Loucy (cell line): ENCODE data around the gene SYN1.

Experiments used
- H2AFZ ChIP-seq: fragments of 200-600 bp; sonication (generic); 2 replicates; pipeline ENCODE4 v1.6.0; 2016; ENCODE audit warnings: antibody characterized with exemption, mild to moderate bottlenecking, low read length, moderate library complexity
- H3F3A ChIP-seq: fragments of 200-600 bp; 2 replicates; pipeline ENCODE4 v1.6.0; 2016; ENCODE audit warnings: antibody characterized with exemption, low read depth, mild to moderate bottlenecking
- H3K27me3 ChIP-seq: fragments of 200-600 bp; sonication (generic); 2 replicates; pipeline ENCODE4 v1.6.1; 2014; ENCODE audit warnings: low read length, mild to moderate bottlenecking; ENCODE audit not compliant: insufficient read depth, poor library complexity, severe bottlenecking
- H3K36me3 ChIP-seq: fragments of 200-600 bp; sonication (generic); 2 replicates; pipeline ENCODE4 v1.6.1; 2016; ENCODE audit warnings: low read length; ENCODE audit not compliant: insufficient read depth
- H3K4me1 ChIP-seq: fragments of 200-600 bp; sonication (generic); 2 replicates; pipeline ENCODE4 v1.5.1; 2014; ENCODE audit warnings: low read length, mild to moderate bottlenecking; ENCODE audit not compliant: insufficient read depth, poor library complexity, severe bottlenecking
- H3K4me2 ChIP-seq: fragments of 200-600 bp; sonication (generic); 2 replicates; pipeline ENCODE4 v1.6.0; 2014; ENCODE audit warnings: antibody characterized with exemption, low read length, low read depth, mild to moderate bottlenecking; ENCODE audit not compliant: poor library complexity, severe bottlenecking
- H3K4me3 ChIP-seq: fragments of 200-600 bp; sonication (generic); 2 replicates; pipeline ENCODE4 v1.5.1; 2014; ENCODE audit warnings: low read length, mild to moderate bottlenecking, mixed read lengths; ENCODE audit not compliant: poor library complexity, severe bottlenecking
- H3K79me2 ChIP-seq: fragments of 200-600 bp; sonication (generic); 2 replicates; pipeline ENCODE4 v1.6.1; 2014; ENCODE audit warnings: low read length; ENCODE audit not compliant: insufficient read depth
- H3K9ac ChIP-seq: fragments of 200-600 bp; sonication (generic); 2 replicates; pipeline ENCODE4 v1.6.0; 2014; ENCODE audit warnings: mild to moderate bottlenecking, low read depth, low read length, moderate library complexity; ENCODE audit not compliant: poor library complexity, severe bottlenecking
- H3K9me2 ChIP-seq: fragments of 200-600 bp; sonication (generic); replicated peaks from 2 replicates; pipeline ENCODE4 v1.6.1; 2016; ENCODE audit warnings: low read depth, low read length, mixed read lengths
- H3K9me3 ChIP-seq: fragments of 200-600 bp; sonication (generic); 2 replicates; pipeline ENCODE4 v1.6.1; 2014; ENCODE audit warnings: mild to moderate bottlenecking, antibody characterized with exemption, low read length, low read depth; ENCODE audit not compliant: insufficient read depth
- H4K20me1 ChIP-seq: fragments of 200-600 bp; sonication (generic); 2 replicates; pipeline ENCODE4 v1.6.0; 2014; ENCODE audit warnings: antibody characterized with exemption, low read length, mild to moderate bottlenecking; ENCODE audit not compliant: insufficient read depth, poor library complexity, severe bottlenecking
- EZH2phosphoT487 ChIP-seq: fragments of 200-600 bp; IDR thresholded peaks from 2 replicates; pipeline ENCODE4 v1.6.1; 2018; ENCODE audit warnings: antibody characterized with exemption, mild to moderate bottlenecking, moderate library complexity, borderline replicate concordance
- TF ChIP-seq, protein P1 (sequence below): fragments of 200-600 bp; sonication (generic); conservative IDR thresholded peaks from 2 replicates; pipeline ENCODE4 v1.5.1; 2014; ENCODE audit warnings: mild to moderate bottlenecking, antibody characterized with exemption, low read length

The SYN1 gene

DNA sequence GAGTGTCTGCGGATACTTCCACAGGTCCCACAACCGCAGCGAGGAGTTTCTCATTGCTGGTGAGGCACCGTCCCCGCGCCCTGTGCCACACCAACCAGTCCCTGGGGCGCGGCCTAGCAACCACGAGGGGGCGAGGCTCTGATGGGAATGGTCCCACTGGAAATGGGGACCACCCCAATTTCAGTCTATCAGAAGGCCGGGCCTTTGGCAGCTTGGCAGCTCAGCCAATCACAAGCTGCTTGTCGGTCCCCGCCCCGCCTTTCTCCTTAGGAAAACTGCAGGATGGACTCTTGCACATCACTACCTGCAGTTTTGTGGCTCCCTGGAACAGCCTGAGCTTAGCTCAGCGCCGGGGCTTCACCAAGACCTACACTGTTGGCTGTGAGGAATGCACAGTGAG, 34.4 kb downstream of the SYN1 start:
- H3K27me3 ChIP-seq: no peaks in the 10 kb centered on the region
- H3K4me3 ChIP-seq: no peak overlapping the region
- TF ChIP-seq, protein P1, sequence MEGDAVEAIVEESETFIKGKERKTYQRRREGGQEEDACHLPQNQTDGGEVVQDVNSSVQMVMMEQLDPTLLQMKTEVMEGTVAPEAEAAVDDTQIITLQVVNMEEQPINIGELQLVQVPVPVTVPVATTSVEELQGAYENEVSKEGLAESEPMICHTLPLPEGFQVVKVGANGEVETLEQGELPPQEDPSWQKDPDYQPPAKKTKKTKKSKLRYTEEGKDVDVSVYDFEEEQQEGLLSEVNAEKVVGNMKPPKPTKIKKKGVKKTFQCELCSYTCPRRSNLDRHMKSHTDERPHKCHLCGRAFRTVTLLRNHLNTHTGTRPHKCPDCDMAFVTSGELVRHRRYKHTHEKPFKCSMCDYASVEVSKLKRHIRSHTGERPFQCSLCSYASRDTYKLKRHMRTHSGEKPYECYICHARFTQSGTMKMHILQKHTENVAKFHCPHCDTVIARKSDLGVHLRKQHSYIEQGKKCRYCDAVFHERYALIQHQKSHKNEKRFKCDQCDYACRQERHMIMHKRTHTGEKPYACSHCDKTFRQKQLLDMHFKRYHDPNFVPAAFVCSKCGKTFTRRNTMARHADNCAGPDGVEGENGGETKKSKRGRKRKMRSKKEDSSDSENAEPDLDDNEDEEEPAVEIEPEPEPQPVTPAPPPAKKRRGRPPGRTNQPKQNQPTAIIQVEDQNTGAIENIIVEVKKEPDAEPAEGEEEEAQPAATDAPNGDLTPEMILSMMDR: no peak
- TF ChIP-seq EZH2phosphoT487: no peak
- H3K4me1 ChIP-seq: peaks cover 20% of the 10 kb centered on the region
- H3K36me3 ChIP-seq: no peaks in the 10 kb centered on the region
- H3F3A ChIP-seq: no peaks in the 10 kb centered on the region
- peaks cover 23% of the 10 kb centered on the region for H3K79me2 ChIP-seq
- H3K4me2 ChIP-seq: no peak overlapping the region
- peaks cover 4% of the 10 kb centered on the region for H4K20me1 ChIP-seq
- H3K9me3 ChIP-seq: no peaks in the 10 kb centered on the region
- H3K9me2 ChIP-seq: no peaks in the 10 kb centered on the region
- H3K9ac ChIP-seq: no peak overlapping the region
- no peak overlapping the region for H2AFZ ChIP-seq

DNA sequence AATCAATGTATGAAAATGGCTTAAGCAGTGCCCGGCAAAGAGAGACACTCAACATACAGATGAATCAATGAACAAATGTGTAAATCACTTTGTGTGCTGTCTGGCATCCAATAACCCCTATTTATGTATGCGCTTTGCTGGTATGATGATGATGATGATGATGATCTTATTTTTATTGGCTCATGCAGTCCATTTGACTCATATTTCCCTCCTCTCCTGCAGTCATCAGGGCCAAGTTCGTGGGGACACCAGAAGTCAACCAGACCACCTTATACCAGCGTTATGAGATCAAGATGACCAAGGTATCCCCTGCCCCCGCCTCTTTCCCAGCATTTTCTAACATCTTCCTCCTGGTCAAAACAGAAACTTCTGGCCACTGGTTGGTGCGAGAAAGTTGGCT, 34.9 kb downstream of the SYN1 start:
- no peaks in the 10 kb centered on the region for H3F3A ChIP-seq
- peaks cover 20% of the 10 kb centered on the region for H3K4me1 ChIP-seq
- TF ChIP-seq, protein P1: no peak
- TF ChIP-seq EZH2phosphoT487: no peak
- H3K36me3 ChIP-seq: no peaks in the 10 kb centered on the region
- no peak overlapping the region for H3K4me3 ChIP-seq
- no peak overlapping the region for H2AFZ ChIP-seq
- H3K9me2 ChIP-seq: no peaks in the 10 kb centered on the region
- H4K20me1 ChIP-seq: peaks cover 4% of the 10 kb centered on the region
- peak overlapping the region; percentile 90 for H3K4me2 ChIP-seq
- no peak overlapping the region for H3K9ac ChIP-seq
- no peaks in the 10 kb centered on the region for H3K9me3 ChIP-seq
- peaks cover 23% of the 10 kb centered on the region for H3K79me2 ChIP-seq
- H3K27me3 ChIP-seq: no peaks in the 10 kb centered on the region

DNA sequence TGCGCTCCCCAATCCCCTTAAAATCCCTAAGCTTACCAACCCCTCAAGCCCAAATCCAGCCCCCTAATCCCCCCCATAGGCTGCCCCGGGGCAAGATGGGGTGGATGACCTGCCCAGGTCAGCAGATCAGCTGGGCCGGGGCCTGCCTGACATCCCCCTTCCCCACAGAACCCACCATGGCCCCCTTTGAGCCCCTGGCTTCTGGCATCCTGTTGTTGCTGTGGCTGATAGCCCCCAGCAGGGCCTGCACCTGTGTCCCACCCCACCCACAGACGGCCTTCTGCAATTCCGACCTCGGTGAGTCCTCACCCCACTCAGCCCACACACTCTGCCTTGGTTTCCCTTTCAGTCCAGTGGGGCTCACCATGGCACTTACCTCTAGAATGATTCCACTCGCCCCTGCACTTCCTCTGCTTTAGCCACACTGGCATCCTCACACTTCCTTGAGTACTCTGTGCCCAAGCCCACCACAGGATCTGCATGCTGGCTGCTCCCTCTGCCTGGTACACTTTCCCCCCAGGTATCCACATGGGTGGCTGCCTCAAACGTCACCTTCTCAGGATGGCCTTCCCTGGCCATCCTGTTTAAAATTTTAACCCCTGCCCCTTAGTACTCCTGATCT, 36.3 kb downstream of the SYN1 start:
- peaks cover 20% of the 10 kb centered on the region for H3K4me1 ChIP-seq
- H3K4me3 ChIP-seq: peak overlapping the region; percentile 89
- no peak overlapping the region for H2AFZ ChIP-seq
- no peaks in the 10 kb centered on the region for H3K9me2 ChIP-seq
- H3K79me2 ChIP-seq: peaks cover 23% of the 10 kb centered on the region
- H4K20me1 ChIP-seq: peaks cover 4% of the 10 kb centered on the region
- H3F3A ChIP-seq: no peaks in the 10 kb centered on the region
- peak overlapping the region; percentile 90 for H3K4me2 ChIP-seq
- peak overlapping the region; percentile 93 for H3K9ac ChIP-seq
- TF ChIP-seq, protein P1: no peak
- no peak for TF ChIP-seq EZH2phosphoT487
- H3K9me3 ChIP-seq: no peaks in the 10 kb centered on the region
- H3K27me3 ChIP-seq: no peaks in the 10 kb centered on the region
- no peaks in the 10 kb centered on the region for H3K36me3 ChIP-seq
